Measurements from ENCODE around the gene STK39.

DNA sequence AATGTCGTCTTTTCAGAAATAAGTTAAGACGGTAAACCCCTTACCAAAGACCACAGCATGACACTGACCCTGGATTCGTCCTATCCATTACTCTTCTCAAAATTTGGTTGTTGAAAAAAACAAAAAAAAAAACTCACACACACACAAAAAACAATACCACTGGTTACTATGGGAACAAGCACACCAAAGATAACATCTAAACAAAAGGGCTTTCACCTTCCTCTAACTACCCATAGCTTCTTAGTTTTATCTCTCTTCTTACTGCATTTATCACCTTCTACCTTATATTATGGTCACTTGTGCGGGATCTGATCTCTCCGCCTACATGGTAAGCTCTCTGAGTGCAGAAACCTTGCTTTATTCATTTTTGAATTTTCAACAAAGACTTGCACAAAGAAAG is 192.7 kb downstream of the STK39 start:
- TF ChIP-seq, protein P1, sequence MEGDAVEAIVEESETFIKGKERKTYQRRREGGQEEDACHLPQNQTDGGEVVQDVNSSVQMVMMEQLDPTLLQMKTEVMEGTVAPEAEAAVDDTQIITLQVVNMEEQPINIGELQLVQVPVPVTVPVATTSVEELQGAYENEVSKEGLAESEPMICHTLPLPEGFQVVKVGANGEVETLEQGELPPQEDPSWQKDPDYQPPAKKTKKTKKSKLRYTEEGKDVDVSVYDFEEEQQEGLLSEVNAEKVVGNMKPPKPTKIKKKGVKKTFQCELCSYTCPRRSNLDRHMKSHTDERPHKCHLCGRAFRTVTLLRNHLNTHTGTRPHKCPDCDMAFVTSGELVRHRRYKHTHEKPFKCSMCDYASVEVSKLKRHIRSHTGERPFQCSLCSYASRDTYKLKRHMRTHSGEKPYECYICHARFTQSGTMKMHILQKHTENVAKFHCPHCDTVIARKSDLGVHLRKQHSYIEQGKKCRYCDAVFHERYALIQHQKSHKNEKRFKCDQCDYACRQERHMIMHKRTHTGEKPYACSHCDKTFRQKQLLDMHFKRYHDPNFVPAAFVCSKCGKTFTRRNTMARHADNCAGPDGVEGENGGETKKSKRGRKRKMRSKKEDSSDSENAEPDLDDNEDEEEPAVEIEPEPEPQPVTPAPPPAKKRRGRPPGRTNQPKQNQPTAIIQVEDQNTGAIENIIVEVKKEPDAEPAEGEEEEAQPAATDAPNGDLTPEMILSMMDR (conservative IDR thresholded peaks at IDR 0.05; ENCODE audit: low read depth, low read length) = no peak
- no peak for TF ChIP-seq EZH2 (IDR thresholded peaks at IDR 0.05; ENCODE audit: borderline replicate concordance, low read depth, low read length, poor library complexity, severe bottlenecking)

Data from A673 (cell line).